ENCODE data around the gene NRXN3.
"Not testable (repeated sequence)": the region's sequence is repeated elsewhere in the genome, so short reads cannot be mapped to it uniquely, and the experiment has no call there.

NRXN3 gene

GRCh38 chr14:78432046-78432445 lies 261.9 kb downstream of the NRXN3 start:
- Histone ChIP-seq H3K4me1 (ENCODE audit: control insufficient read depth, insufficient read depth, low read length) (no peaks in the 10 kb centered on the region), H3K4me3 (ENCODE audit: low read depth, low read length) (no peak overlapping the region), H3K36me3 (ENCODE audit: control insufficient read depth in 2 of 2, insufficient read depth in 1 of 2, low read length in 2 of 2) (no peaks in the 10 kb centered on the region), H3K9me3 (ENCODE audit: control insufficient read depth, insufficient read depth, low read depth, low read length) (no peaks in the 10 kb centered on the region), H3K27ac (ENCODE audit: extremely low read depth, low read depth, low read length) (no peak overlapping the region)
- TF ChIP-seq ZNF514 (tag by site-specific recombination; IDR thresholded peaks at IDR 0.05), result no peak
- no peak for TF ChIP-seq ZNF792 (tag by site-specific recombination; IDR thresholded peaks at IDR 0.05)
- no peak for TF ChIP-seq ZNF585B (tag by site-specific recombination; IDR thresholded peaks at IDR 0.05)
- TF ChIP-seq ZSCAN18 (tag by site-specific recombination; IDR thresholded peaks at IDR 0.05), result no peak
- no peak for TF ChIP-seq ZNF549 (tag by site-specific recombination; IDR thresholded peaks at IDR 0.05)
- TF ChIP-seq ZNF16 (tag by site-specific recombination; IDR thresholded peaks at IDR 0.05; ENCODE audit: low read depth), result no peak
- no peak for TF ChIP-seq ZFP41 (tag by site-specific recombination; IDR thresholded peaks at IDR 0.05; ENCODE audit: borderline replicate concordance)
- TF ChIP-seq BCL6B (tag by site-specific recombination; IDR thresholded peaks at IDR 0.05), result no peak
- no peak for TF ChIP-seq GLIS1 (tag by site-specific recombination; IDR thresholded peaks at IDR 0.05)
- no peak for TF ChIP-seq HOXD13 (CRISPR knock-in tag; IDR thresholded peaks at IDR 0.05; ENCODE audit: borderline replicate concordance)
- no peak for TF ChIP-seq ZNF747 (tag by site-specific recombination; IDR thresholded peaks at IDR 0.05)
- no peak for TF ChIP-seq ZNF639 (tag by site-specific recombination; IDR thresholded peaks at IDR 0.05)
- TF ChIP-seq ZSCAN16 (tag by site-specific recombination; IDR thresholded peaks at IDR 0.05), result no peak
- TF ChIP-seq ZXDB (tag by site-specific recombination; IDR thresholded peaks at IDR 0.05), result no peak
- TF ChIP-seq ZNF596 (tag by site-specific recombination; IDR thresholded peaks at IDR 0.05), result no peak
- TF ChIP-seq ZBTB1 (tag by site-specific recombination; IDR thresholded peaks at IDR 0.05), result no peak
- POLR2A ChIA-PET, result no interaction called here
- CTCF ChIA-PET, result no interaction called here

GRCh38 chr14:78437448-78437847 lies 267.3 kb downstream of the NRXN3 start:
- H3K4me1 ChIP-seq (ENCODE audit: control insufficient read depth, insufficient read depth, low read length); H3K4me3 ChIP-seq (ENCODE audit: low read depth, low read length); H3K9me3 ChIP-seq (ENCODE audit: control insufficient read depth, insufficient read depth, low read depth, low read length); POLR2A ChIA-PET; CTCF ChIA-PET; H3K27ac ChIP-seq (ENCODE audit: extremely low read depth, low read depth, low read length); H3K36me3 ChIP-seq (ENCODE audit: control insufficient read depth in 2 of 2, insufficient read depth in 1 of 2, low read length in 2 of 2): not testable (repeated sequence)

- CTCF ChIA-PET, result interaction anchor here (0.9 kb wide), 1 partner anchor 8 kb away, joined by 3 read pairs; no protein-coding TSS in a partner anchor
- H3K4me1 ChIP-seq (ENCODE audit: control insufficient read depth, insufficient read depth, low read length), result no peaks in the 10 kb centered on the region
Observed at GRCh38 chr14:78440356-78440894, 270.3 kb downstream of the NRXN3 start.

More at GRCh38 chr14:78440356-78440894, 270.3 kb downstream of the NRXN3 start:
- TF ChIP-seq HOXD13 (CRISPR knock-in tag; IDR thresholded peaks at IDR 0.05; ENCODE audit: borderline replicate concordance), result no peak
- TF ChIP-seq ZNF549 (tag by site-specific recombination; IDR thresholded peaks at IDR 0.05), result no peak
- no peak for TF ChIP-seq ZNF639 (tag by site-specific recombination; IDR thresholded peaks at IDR 0.05)
- TF ChIP-seq ZNF791 (tag by site-specific recombination; IDR thresholded peaks at IDR 0.05), result no peak
- TF ChIP-seq ZNF626 (tag by site-specific recombination; IDR thresholded peaks at IDR 0.05), result no peak
- no peak overlapping the region for H3K27ac ChIP-seq (ENCODE audit: extremely low read depth, low read depth, low read length)
- no peaks in the 10 kb centered on the region for H3K9me3 ChIP-seq (ENCODE audit: control insufficient read depth, insufficient read depth, low read depth, low read length)
- H3K36me3 ChIP-seq (ENCODE audit: control insufficient read depth in 2 of 2, insufficient read depth in 1 of 2, low read length in 2 of 2), result no peaks in the 10 kb centered on the region
- no peak overlapping the region for H3K4me3 ChIP-seq (ENCODE audit: low read depth, low read length)
- POLR2A ChIA-PET, result no interaction called here
